GM12891 (cell line): Measurements from ENCODE around the gene GRK3.
"Not testable (repeated sequence)": the region's sequence is repeated elsewhere in the genome, so short reads cannot be mapped to it uniquely, and the experiment has no call there.

Experiments used
- DNase-seq: peaks from one replicate; pipeline ENCODE4 v3.0.0; 2011; ENCODE audit warnings: low spot score; ENCODE audit not compliant: insufficient read length
- FAIRE-seq: peaks from 2 replicates; lab custom pipeline; 2011; peaks lifted over from hg19 to GRCh38; lab: Jason Lieb, UNC
- PAX5 ChIP-seq: IDR thresholded peaks from 2 replicates; pipeline ENCODE4 v1.6.1; 2011; ENCODE audit warnings: low read length, moderate library complexity, mild to moderate bottlenecking; ENCODE audit not compliant: insufficient read depth, severe bottlenecking
- POLR2A ChIP-seq: IDR thresholded peaks from 2 replicates; pipeline ENCODE4 v1.6.1; 2011; ENCODE audit warnings: low read depth, low read length, control low read depth
- POLR2AphosphoS5 ChIP-seq: IDR thresholded peaks from 2 replicates; pipeline ENCODE4 v1.6.1; 2011; ENCODE audit warnings: low read depth, low read length, control low read depth
- POU2F2 ChIP-seq: IDR thresholded peaks from 2 replicates; pipeline ENCODE4 v1.6.1; 2011; ENCODE audit warnings: low read depth, mild to moderate bottlenecking, control low read depth, low read length, moderate library complexity
- SPI1 ChIP-seq: IDR thresholded peaks from 2 replicates; pipeline ENCODE4 v1.6.1; 2011; ENCODE audit warnings: low read depth, low read length, control low read depth
- TAF1 ChIP-seq: IDR thresholded peaks from 2 replicates; pipeline ENCODE4 v1.6.1; 2011; ENCODE audit warnings: low read depth, low read length, control low read depth

GRK3 gene

GRCh38 chr22:25573841-25574240 lies 9.4 kb downstream of the GRK3 start:
- no peak for DNase-seq
- no peak for FAIRE-seq
- TF ChIP-seq SPI1 (no peak), POU2F2 (no peak), TAF1 (no peak), POLR2A (no peak), POLR2AphosphoS5 (no peak), PAX5 (no peak)

GRCh38 chr22:25574736-25575135 lies 10.3 kb downstream of the GRK3 start:
- FAIRE-seq = no peak
- TF ChIP-seq POU2F2 (no peak), POLR2AphosphoS5 (no peak), PAX5 (no peak), POLR2A (no peak), TAF1 (no peak), SPI1 (no peak)
- no peak for DNase-seq

GRCh38 chr22:25575674-25576392 lies 11.4 kb downstream of the GRK3 start:
- not testable (repeated sequence) for DNase-seq
- FAIRE-seq = peak; percentile 80

DNA sequence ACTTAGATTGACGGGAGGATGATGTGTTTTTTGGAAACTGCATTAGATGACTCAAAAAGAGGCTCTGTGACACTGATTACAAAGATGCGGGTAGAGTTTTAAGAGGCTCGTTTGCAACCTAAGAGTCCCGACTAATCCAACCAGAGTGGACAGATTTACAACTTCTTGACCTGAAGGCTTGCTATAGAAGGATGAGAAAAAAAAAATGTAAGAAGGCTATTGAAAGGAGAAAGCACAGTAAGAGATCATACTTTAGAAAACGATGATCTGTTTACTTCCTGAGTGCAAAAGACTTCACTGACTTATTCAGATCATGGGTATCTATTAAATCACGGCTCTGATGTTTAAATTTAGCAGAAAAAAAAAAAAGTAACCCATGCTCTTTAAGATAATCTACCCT lies 17.0 kb downstream of the GRK3 start:
- FAIRE-seq = peak; percentile 57
- DNase-seq = not testable (repeated sequence)

GRCh38 chr22:25582946-25583345 lies 18.5 kb downstream of the GRK3 start:
- DNase-seq (no peak), FAIRE-seq (no peak)
- TF ChIP-seq TAF1 (no peak), POU2F2 (no peak)

GRCh38 chr22:25584993-25585392 lies 20.5 kb downstream of the GRK3 start:
- FAIRE-seq = peak; percentile 87
- peak; percentile 22; the same call in 1 of the 2 replicates for TF ChIP-seq SPI1
- DNase-seq = not testable (repeated sequence)

- not testable (repeated sequence) for DNase-seq, FAIRE-seq
Measured at GRCh38 chr22:25589664-25590063, 25.2 kb downstream of the GRK3 start.

GRCh38 chr22:25593323-25593722 lies 28.8 kb downstream of the GRK3 start:
- not testable (repeated sequence) for DNase-seq, FAIRE-seq

GRCh38 chr22:25598609-25599008 lies 34.1 kb downstream of the GRK3 start:
- no peak for DNase-seq
- peak; percentile 31 for FAIRE-seq
- TF ChIP-seq TAF1 (no peak), SPI1 (no peak), POU2F2 (no peak), POLR2A (no peak), POLR2AphosphoS5 (no peak), PAX5 (no peak)

DNA sequence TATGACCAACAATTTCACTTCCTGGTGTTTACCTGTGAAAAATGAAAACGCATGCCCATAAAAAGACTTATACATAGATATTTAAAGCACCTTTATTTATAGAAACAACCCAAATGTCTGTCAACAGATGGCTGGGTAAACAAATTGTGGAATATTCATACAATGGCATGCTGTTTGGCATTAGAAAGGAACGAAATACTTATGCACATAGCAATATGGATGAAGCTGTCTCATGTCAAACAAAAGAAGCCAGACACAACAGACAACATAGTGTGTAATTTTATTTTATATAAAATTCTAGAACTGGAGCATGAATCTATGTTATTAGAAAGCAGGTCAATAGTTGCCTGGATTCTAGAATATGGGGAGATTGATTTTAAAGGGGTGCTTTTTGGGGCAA lies 38.0 kb downstream of the GRK3 start:
- DNase-seq (no peak), FAIRE-seq (no peak)
- TF ChIP-seq TAF1 (no peak), POLR2A (no peak), PAX5 (no peak), SPI1 (no peak), POLR2AphosphoS5 (no peak), POU2F2 (no peak)

GRCh38 chr22:25602916-25603315 lies 38.4 kb downstream of the GRK3 start:
- no peak for DNase-seq
- TF ChIP-seq POLR2A (no peak), POLR2AphosphoS5 (no peak), PAX5 (no peak), POU2F2 (no peak), SPI1 (no peak), TAF1 (no peak)
- peak; percentile 35 for FAIRE-seq

DNA sequence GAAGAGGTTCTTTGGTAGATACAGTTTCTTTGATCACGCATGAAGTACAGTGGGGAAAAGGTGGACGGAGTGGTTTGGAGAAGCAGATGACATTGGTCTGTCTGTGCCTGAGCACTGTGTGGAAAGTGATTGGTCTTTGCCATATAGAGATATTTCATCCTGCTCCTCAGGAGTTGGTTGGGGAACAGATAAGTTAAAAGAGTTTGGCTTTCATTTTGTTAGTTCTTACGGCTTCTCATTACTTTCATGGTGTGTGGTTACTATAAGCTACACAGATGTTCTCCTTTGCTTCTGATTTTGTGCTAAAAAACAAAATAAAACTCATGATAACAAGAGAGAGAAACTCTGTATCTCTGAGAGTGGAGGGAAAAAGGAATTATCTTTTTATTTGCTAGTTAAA lies 40.7 kb downstream of the GRK3 start:
- not testable (repeated sequence) for FAIRE-seq, DNase-seq

DNA sequence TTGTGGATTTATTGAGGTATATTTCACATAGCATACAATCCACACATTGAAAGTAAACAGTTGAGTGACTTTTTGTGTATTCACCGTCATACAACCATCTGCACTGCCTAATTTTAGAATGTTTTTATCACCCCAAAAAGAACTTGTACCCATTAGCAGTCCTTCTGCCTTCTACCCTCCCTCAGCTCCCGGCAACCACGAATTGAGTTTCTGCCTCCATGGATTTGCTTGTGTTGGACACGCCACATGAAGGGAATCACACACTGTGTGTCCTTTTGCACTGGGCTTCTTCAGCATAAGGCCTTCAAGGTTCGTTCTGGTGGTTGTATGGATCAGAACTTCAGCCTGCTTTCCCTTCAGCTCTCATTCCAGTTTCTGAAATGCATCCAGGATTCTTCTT lies 41.1 kb downstream of the GRK3 start:
- peak; percentile 28 for FAIRE-seq
- DNase-seq = not testable (repeated sequence)

DNA sequence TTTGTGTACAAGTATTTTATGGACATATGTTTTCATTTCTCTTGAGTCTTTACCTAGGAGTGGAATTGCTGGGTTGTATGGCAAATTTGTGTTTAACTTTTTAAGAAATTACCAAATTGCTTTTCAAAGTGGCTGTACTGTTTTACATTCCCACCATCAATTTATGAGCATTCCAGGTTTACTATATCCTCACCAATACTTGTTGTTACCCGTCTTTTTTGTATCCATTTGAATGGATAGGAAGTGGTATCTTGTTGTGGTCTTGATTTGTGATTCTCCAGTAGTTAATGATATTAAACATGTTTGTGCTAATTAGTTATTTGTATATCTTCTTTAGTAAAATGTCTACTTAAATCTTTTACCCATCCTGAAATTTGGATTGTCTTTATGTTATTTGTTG lies 46.8 kb downstream of the GRK3 start:
- DNase-seq, FAIRE-seq: not testable (repeated sequence)

DNA sequence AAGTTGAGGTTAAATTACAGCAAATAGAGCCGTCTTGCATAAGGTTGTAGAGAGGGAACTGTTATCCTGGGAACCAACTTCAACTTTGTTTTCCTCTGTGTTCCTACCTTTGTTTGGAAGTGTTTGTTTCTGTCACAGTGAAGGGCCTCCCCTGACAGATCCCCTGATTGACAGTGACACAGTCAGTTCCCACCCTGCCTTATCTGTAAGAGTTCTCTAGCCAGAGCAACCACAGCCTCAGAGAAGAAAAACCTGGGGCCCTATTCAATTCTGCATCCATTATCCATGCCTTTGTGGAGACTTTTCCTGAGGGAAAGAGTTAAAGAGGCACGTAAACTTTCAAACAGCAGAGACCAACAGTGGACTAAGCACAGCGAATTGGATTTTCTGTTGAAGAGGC lies 48.7 kb downstream of the GRK3 start:
- FAIRE-seq = peak; percentile 52
- not testable (repeated sequence) for DNase-seq

DNA sequence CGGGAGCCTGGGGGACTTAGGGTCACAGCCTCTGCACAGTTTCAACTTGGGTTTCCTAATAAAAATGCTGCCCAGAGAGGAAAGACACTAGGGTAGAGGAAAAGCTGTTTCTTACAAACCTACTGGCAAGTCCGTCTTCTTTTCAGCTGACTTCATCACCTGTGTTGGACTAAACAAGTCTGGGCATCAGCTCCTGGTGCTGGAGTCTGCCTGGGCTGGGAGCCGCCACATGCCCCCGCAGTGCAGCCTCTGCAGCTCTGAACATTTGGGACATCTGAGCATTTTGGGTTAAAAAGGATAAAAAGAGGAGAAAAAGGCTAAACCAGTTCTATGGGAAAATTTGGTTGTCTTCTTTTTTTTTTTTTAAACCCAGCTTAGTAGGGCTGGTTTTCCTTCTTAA lies 49.1 kb downstream of the GRK3 start:
- DNase-seq, FAIRE-seq: not testable (repeated sequence)

DNA sequence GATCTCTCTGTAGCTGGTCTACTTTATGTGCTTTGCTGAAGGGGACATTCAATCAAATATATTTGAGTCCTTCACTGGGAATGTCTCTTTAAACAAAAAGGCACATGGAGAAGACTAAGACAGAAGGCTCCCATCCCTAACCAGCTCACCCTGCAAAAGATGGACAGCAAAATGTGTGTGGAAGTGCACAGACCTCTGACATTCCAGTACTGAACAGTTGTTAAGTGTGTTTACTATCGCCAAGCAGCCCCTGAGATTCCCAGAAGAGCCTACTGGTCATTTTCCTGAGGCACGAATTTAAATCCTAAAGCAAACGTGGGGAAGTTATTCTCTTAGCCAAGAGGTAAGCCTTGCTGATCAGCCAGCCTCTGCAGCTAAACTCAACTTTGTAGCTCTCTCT lies 50.3 kb downstream of the GRK3 start:
- DNase-seq, FAIRE-seq: not testable (repeated sequence)
